ENCODE measurements around the gene NR3C1.

NR3C1 gene

DNA sequence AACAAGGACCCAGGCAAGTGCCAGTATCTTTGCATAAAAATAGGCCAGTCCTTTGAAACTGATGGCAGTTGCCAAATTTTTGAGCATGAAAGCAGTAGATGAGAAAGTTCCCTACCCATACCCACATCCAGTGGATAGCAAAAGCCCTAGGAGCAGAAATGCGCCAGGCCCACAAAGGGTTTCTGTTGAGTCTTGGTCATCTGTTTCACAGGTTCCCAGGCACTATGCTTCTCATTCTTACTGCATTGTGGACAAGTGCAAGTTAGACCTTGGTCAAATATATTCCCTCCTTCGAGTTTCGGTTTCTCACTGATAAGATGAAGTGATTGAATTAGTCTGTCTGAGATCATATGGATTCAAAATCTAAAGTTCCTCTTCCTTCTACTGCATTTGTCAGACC is 152.3 kb downstream of the NR3C1 start:
- no peak for DNase-seq

DNA sequence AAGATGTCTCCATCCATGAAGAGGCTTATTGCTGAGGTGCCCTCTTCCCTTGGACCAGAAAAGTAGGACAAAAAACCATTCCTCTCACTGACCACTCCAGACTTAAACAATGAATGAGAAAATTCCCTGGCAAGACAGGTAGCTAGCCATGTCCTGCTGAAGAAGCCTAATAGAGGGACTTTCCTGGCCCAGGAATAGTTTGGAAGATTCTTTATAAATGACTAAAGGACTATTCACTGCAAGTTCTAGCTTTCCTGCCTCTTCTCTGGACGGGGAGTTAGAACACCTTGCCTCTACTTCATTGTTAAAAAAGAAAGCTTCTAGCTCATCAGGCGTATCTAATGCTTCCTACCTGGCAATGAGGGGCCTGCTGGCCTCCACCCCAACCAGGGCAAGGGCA is 153.6 kb downstream of the NR3C1 start:
- no peak for DNase-seq

DNA sequence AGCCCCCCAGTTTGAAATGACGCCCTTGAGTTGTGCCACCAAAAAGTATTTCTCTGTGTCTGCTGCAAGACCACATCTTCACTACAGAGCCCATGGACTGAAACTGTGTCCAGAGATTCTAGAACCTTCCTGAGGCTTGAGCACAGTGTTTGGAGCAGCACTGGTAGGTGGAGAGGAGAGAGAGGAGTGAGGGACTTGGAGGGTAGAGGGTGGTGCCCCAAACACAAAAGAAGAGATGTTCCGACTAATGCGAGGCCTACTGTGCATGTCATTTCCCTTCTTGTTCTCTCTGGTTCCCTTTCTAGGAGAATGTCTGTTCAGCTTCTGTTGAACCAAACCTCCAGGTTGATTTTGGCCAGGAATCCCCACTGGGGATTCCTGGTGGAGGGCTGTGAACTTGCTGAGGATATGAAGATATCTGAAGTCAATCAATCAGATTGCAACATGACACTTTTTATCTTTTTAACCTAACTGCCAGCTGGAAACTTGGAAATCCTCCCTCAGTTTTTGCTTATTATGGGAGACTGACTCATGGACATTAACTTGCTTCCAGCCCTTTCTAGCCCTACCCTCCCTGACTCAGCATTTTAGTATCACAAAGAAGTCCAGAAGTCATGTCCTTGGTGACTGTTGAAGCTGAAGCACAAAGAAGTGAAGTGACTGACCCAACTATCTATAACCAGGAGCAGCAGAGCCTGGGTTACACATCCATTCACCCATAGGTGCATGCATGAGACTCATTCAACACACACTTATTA is 154.5 kb downstream of the NR3C1 start:
- DNase-seq, result no peak

DNA sequence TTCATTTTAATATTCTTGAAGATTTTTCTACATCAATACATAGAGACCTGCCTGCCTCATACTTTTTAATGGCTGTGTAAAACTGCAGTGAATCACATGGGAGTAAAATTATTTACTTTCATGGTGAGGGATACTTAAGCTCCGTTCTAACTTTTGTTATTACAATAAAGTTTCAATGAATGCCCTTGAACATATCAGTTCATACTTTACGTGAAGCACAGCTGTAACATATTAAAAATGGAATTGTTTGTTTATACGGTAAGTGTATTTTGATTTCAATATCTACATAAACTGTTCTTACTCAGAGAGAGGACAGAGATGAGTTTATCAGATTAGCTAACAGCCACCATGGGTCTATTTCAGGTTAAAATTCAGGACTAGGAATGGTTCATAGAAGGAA is 155.1 kb downstream of the NR3C1 start:
- DNase-seq, result no peak

DNA sequence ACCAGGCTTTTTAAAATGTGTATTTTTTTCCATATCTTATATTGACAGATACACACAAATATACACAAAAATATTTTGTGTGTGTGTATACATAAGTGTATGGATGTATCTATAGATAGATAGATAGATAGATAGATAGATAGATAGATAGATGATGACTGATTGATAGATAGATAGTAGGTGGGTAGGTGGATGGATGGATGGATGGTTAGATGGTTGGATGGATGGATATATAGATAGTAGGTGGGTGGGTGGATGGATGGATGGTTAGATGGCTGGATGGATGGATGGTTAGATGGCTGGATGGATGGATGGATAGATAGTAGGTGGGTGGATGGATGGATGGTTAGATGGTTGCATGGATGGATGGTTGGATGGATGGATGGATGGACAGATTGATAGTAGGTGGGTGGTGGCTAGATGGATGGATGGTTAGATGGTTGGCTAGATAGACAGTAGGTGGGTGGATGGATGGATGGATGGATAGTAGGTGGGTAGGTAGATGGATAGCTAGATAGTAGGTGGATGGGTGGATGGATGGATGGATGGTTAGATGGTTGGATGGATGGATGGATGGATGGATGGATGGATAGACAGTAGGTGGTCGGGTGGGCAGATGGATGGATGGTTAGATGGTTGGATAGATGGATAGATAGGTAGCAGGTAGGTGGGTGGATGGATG is 156.2 kb downstream of the NR3C1 start:
- DNase-seq, result no peak

DNA sequence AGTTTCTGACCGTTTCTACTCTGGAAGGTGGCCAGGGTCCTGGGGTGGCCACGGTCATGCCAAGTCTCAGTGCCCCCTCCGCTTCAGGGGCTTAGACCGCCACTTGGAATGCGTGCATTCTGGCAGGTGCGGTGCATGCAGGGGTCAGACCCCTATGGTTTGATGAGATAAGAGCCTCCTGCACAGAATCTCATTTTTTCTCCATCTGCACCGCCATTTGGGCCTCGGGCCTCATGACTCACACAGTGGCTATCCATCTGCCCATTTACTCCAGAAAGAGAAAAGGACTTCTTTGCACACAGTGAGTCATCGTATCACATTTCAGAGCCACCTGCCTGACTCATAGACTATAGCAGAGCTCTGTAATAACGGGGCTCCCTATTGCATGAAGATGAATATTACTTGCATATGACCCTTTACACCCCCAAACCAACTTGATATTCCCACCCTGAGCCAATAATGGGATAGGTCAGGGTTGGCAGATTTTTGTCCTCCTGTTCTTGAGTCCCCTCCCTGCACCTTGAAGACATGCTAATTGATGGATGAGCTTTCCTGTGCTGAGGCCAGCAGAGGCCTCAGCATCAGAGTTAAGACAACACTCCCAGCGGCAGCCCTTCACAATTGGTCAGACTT is 157.4 kb downstream of the NR3C1 start:
- DNase-seq, result peak; percentile 40

DNA sequence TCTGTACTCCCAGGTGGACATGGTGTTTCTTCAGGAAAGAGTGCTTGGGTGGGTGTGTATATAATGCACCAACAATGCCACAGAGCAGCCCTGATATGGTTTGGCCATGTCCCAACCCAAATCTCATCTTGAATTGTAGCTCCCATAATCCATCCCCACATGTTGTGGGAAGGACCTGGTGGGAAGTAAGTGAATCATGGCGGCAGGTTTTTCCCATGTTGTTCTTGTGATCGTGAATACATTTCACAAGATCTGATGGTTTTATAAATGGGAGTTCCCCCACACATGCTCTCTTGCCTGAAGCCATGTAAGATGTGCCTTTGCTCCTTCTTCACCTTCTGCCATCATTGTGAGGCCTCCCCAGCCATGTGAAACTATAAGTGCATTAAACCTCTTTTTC is 158.5 kb downstream of the NR3C1 start:
- DNase-seq, result no peak

DNA sequence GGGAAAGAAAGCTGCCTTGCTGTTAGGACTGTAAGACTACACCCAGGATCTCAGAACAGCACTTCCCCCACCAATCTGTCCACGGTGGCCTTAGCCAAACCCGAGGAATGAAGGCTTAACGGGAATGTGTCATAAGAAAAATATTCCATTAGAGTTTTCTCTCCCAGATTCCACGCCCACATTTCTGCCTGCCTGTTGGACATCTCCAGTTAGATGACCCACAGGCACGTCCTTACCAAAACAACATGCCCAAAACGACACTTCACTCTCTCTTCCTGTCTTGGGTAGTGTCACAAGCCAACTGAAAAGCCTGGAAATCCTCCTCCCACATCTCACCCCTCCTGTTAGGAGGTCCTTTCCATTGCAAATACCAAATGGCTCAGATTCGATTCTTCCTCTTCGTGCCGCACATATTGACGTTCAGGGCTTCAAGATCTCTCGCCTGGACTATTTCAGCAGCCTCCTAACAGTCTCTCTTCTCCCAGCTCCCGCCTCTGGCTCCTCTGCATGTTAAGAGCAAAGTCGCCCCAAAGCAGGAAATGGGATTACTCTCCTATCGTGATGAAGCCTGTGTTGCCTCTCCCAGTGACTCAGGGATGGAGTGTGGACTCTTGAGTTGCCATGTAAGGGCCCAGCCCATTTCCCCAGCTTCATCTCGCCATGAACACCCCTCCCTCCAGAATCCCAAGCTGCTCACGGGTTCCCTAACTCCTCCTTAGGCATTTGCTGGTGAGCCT is 159.3 kb downstream of the NR3C1 start:
- DNase-seq, result no peak

DNA sequence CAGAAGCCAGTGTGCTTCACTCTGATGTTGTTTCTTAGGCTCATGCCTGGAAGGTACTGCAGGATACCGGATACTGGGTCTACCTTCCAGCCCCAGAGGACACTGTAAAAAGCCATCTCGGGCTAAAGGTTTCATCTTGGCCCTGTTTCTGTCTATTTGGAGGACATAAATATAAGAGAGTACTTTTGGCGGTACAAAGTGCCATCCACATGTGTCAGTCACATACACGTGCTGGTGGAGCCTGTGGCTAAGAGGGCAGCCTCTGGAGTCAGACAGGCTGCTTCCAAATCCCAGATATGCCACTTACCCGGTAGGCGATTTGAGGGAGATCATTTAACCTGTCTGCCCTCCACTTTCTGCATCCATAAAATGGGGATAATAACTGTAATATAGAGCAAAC is 160.4 kb downstream of the NR3C1 start:
- no peak for DNase-seq

DNA sequence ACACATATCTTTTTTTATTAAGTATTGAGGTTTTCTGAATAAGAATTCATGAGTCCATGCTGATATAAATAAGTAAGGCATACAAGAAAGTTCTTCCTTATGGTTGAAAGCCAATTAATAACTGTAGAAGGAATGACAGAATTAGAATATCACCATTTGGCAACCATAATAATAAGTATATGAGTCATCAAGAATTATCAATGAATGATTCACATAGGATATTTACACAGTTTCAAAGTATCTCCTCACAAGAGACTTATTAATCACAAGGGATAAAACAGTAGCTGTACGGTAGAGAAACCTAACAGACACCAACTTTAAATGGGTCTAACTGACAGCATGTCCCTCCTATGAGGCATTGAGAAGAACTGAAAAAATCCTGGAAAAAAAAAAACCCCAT is 161.6 kb downstream of the NR3C1 start:
- no peak for DNase-seq

DNA sequence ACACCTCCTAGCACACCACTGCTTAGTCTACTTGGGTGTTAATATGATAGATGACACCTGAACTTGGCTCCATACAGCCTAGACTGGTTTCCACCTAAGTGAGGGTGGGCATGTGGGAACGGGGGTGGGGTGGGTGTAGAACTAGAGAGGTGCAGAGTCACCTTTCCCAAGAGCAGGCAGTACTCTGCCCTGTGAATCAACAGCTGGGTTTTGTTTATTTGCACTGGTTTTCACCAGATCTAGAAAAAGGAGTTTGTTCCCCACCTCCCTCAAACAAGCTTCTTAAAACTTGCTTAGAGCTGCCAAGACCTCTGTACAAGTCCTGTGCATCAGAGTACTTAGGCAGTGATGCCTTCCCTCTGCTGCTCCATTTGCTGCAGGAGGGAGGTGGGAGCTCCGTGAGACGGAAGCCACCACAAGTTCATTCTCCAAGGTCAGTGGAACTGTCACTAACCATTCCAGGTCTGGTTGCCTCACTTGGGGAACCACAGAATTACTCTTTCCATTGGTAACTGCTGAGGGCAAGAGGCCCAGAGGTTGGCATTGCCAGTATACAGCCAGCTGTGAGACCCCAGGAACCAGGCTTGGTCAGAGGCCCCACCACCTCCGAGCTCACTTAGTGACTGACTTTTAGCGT is 163.5 kb downstream of the NR3C1 start:
- no peak for DNase-seq

DNA sequence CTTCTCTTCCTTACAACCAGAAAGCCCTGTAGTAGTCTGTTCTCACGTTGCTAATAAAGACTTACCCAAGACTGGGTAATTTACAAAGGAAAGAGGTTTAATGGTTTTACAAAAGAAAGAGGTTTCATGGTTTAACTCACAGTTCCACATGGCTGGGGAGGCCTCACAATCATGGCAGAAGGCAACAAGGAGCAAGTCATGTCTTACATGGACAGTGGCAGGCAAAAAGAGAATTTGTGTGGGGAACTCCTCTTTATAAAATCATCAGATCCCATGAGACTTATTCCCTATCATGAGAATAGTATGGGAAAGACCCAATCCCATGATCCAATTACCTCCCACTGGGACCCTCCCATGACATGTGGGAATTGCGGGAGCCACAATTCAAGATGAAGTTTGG is 164.9 kb downstream of the NR3C1 start:
- DNase-seq, result no peak

DNA sequence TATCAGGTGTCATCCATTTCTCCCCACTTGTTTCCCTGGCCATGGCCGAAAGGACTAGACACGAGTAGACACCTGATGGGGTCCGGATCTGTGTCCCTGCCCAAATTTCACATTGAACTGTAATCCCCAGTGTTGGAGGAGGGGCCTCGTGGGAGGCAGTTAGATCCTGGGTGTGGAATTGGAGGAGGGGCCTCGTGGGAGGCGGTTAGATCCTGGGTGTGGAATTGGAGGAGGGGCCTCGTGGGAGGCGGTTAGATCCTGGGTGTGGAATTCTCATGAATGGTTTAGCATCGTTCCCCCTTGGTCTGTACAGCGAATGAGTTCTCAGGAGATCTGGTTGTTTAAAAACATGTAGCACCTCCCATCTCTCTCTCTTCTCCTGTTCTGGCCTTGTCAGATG is 165.8 kb downstream of the NR3C1 start:
- DNase-seq, result no peak

DNA sequence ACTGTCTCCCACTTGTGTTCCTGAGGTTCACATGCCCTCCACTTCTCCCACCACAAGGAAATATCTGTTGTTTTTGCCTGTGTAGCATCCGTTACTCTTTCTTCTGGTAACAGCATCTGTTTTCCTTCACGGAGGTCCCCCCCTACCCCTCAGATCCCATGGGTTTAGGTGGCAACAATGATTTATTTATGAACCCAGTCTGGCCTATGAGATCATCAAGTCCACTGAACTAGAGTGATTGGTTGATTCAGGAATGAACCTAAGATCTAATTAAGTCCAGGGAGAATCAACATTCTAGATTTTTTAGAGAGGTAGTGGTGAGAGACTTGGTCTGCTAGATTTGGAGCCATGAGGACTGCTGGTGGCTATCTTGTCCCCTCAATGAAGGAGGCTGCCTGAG is 166.8 kb downstream of the NR3C1 start:
- DNase-seq, result no peak

DNA sequence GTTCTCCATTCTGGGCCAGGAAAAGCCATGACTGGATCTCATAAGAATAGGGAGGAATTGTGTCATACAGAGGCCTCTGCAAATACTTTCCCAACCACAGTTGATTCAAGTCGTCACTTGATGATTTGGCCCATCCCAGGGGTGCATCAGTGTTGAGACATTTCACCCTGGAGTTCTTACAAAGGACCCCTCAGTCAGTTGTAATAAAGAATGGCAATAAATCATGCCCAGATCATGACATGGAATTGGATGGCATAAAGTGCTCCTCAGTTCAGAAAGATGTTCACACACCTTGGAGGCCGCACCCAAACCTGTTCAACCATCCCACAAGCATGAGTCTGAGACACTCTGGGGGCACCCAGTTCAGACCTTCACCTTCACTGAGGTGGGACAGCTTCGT is 168.1 kb downstream of the NR3C1 start:
- no peak for DNase-seq

DNA sequence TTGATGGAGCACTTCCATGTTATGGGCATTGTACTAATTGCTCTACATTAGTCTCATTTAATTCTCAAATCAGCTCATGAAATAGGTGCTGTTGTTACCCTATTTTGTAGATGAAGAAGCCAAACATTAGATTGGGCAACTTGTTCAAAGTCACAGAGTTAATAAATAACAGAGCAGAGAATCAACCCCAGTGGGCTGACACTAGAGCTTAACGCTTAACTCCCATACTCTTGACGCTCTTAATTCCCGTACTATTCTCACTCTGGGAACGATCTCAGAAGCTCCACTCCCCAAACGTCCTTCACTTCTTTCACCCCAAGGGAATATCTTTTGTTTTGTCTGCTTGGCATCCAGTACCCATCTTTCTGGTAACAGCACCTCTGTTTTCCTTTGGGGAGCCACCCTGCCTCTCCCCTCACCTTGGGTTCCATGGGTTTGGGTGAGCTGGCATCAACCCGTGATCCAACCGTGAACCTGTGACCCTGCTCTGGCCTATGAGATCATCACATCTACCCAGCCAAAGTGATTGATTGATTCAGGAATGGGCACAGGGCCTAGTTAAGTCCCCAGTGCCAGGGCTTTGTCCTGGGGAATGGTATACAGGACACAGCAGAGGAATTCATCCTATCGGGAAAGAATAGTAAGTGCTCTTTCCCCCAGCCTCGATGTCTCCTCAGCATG is 169.2 kb downstream of the NR3C1 start:
- DNase-seq, result no peak

DNA sequence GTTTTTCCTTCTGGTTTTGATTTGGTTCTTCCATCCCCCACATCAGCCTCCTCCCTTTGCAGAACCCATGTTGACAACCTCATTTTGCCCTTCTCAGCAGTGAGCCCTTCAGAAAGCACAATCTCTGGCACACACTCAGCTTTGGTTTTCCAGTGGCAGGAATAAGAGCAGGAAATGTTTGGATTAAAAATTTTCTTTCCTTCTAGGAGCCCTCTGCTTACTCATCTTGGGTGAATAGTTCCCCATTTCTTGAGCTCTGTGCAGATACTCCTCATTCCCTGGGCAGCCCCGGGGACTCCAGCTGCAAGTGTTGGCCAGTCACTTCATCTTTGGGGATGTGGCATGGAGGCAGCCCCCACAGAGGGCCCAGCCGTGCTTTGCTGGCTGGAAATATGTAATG is 170.5 kb downstream of the NR3C1 start:
- DNase-seq, result no peak

DNA sequence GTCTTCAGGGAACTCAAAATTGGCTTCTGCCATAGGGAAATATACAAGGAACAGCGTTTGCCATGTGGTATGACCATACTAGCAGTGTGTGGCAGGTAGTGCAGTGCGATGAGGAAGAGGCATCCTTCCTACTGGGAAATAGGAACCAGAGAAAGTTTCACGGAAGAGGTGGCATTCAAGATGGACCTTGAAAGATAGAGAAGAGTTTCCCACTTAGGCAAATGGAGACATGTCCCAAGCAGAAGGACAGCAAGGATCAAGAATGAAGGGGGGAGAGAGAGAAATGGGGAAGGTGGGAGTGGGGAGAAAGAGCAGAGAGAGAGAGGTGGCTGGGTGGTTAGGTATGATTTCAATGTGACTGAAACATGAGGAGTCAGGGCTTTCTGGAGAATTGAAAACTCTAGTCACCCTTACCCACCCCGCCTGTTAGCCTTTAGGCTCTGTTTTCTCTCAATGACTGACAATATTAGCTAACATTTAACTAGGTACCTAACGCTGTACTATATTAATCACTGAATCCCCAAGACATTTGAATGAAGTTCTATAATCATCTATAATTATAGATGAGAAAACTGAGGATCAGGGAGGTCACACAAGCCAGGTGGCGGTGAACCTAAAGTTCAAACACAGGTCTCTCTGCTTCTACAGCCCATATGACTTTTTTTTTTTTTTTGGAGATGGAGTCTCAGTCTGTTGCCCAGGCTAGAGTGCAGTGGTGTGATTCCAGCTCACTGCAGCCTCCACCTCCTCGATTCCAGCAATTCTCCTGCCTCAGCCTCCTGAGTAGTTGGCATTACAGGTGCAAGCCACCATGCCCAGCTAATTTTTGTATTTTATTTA is 171.3 kb downstream of the NR3C1 start:
- DNase-seq, result no peak

DNA sequence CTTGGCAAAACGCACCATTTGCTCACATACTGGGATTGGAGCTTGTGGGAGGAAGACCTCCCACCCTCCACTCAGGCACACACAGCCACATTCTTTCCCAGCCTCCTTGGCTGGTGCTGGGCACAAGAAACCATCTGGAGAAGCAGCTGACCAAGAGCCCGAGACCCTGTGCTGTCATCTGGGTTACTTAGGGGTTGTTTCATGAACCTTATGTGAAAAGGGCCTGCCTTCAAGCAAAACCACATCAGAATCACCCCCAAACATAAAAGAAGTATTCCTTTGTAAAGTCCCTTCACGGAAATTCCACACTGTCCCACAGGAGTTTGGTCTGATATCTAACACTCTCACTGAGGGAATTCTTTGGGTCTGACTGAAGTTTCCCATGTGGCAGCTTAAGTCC is 172.1 kb downstream of the NR3C1 start:
- DNase-seq, result no peak

DNA sequence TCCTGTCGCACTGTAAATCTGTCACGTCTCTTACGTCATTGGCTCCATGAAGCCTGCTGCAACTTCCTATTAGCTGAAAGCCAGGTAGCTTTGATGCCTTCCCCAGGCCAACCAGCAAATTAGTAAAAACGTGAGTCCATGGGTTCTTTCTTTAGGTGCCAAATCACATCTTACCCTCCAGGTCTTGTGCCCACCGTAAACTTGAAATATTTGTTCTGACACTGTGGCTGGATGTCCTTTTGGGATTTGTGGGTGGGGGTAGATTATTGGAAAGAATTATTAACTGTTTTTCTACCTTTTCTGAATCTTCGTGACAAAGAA is 172.8 kb downstream of the NR3C1 start:
- DNase-seq, result no peak

DNA sequence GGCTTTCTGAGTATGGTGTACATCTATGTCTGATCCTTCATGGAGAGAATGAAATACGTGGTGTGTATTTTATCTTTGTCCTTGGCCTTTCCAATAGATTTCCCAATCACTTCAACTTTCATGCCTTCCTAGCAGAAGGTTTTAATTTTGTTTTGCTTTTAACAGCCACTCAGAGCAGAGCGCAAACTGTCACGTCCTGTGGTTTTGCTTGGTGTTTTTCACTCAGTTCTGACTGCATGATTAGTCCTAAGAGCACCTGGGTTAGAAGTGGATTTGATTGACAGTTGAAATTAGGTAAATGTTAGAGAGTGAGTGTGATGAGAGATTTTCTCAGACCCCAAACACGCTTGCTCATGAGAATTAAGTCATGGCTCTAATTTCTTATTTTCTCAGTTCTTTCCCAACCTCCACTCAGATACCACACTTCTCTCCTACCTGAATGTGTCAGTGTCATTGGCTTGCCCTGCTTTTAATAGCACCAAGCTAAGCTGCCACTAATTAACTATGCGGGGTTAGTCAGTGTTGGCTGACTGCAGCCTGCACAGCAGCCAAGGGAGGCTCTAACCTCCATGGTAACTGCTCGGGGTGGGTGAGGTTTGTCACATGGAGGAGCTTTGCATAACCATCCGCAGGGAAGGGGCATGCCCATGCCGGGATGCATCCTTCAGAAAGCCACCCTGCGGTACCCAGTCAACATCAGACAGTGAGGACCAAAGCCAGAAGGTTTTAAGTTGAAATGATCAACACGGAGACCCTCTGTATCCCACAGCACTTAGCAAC is 173.4 kb downstream of the NR3C1 start:
- no peak for DNase-seq
